ENCODE data around the gene SPDYE6. TPM values are rescaled to one million over a fixed set of nuclear protein-coding genes. Genes with fewer than 3 reads are reported as not detected.
"Not testable (repeated sequence)": the region's sequence is repeated elsewhere in the genome, so short reads cannot be mapped to it uniquely, and the experiment has no call there.

SPDYE6 gene
- total and polyA plus RNA-seq, 2 of the 4 experiments (the other 2 are of a cell fraction), result not detected

GRCh38 chr7:102370038-102370437 is 13.8 kb upstream of the SPDYE6 start:
- H2AK9ac ChIP-seq (replicated peaks; ENCODE audit: low read depth, low read length, poor library complexity); H2BK20ac ChIP-seq (ENCODE audit: low read depth, low read length); H3K36me3 ChIP-seq (ENCODE audit: control insufficient read depth, insufficient read depth, low read length); dilution Hi-C loops (cut with HindIII; ENCODE audit: low sequenced_read_pairs, unreplicated experiment); CTCF ChIA-PET; H3K14ac ChIP-seq (replicated peaks; ENCODE audit: low read depth, low read length); H3K9me3 ChIP-seq (ENCODE audit: control insufficient read depth, insufficient read depth, low read length); H4K20me1 ChIP-seq (ENCODE audit: insufficient read depth, low read length); H3K4me1 ChIP-seq (ENCODE audit: control insufficient read depth, insufficient read depth, low read length); H3K4me3 ChIP-seq (ENCODE audit: insufficient read depth, low read depth, low read length); ATAC-seq (ENCODE audit: low read depth); DNase-seq; H3K27me3 ChIP-seq (ENCODE audit: control insufficient read depth, insufficient read depth, low read length); H3K27ac ChIP-seq (ENCODE audit: insufficient read depth, low read length); BruUV-seq (replicated peaks); H2BK5ac ChIP-seq (ENCODE audit: low read depth, low read length, poor library complexity, severe bottlenecking); in situ Hi-C loops (cut with MboI; ENCODE audit: low sequenced_read_pairs); H2AFZ ChIP-seq (replicated peaks; ENCODE audit: low read length, poor library complexity); H4K91ac ChIP-seq (ENCODE audit: insufficient read depth, low read depth, low read length); H3K56ac ChIP-seq (ENCODE audit: extremely low read depth, insufficient read depth, low read length); H3K23ac ChIP-seq (ENCODE audit: low read depth, low read length); H3K18ac ChIP-seq (ENCODE audit: low read depth, low read length); H3K4me2 ChIP-seq (ENCODE audit: low read depth, low read length); POLR2A ChIA-PET (ENCODE audit: unreplicated experiment); H4K5ac ChIP-seq (ENCODE audit: low read depth, low read length); H4K8ac ChIP-seq (ENCODE audit: low read depth in 2 of 2, low read length in 2 of 2); H2AK5ac ChIP-seq (ENCODE audit: low read depth, low read length); H3K9ac ChIP-seq (ENCODE audit: low read depth, low read length); H3K79me1 ChIP-seq (ENCODE audit: low read depth in 1 of 2, low read length in 2 of 2); H3K9me1 ChIP-seq (ENCODE audit: insufficient read depth, low read length); H2BK15ac ChIP-seq (ENCODE audit: low read depth, low read length); intact Hi-C loops (cut with micrococcal nuclease); H2BK120ac ChIP-seq (ENCODE audit: low read depth, low read length); H3K4ac ChIP-seq (ENCODE audit: low read depth, low read length): not testable (repeated sequence)

- H3K4me2 ChIP-seq (ENCODE audit: low read depth, low read length); H3K9me3 ChIP-seq (ENCODE audit: control insufficient read depth, insufficient read depth, low read length); H3K23ac ChIP-seq (ENCODE audit: low read depth, low read length); DNase-seq; H2BK15ac ChIP-seq (ENCODE audit: low read depth, low read length); H2AK9ac ChIP-seq (replicated peaks; ENCODE audit: low read depth, low read length, poor library complexity); H3K18ac ChIP-seq (ENCODE audit: low read depth, low read length); H2AFZ ChIP-seq (replicated peaks; ENCODE audit: low read length, poor library complexity); in situ Hi-C loops (cut with MboI; ENCODE audit: low sequenced_read_pairs); ATAC-seq (ENCODE audit: low read depth); H4K5ac ChIP-seq (ENCODE audit: low read depth, low read length); H3K27ac ChIP-seq (ENCODE audit: insufficient read depth, low read length); H3K4ac ChIP-seq (ENCODE audit: low read depth, low read length); H2BK120ac ChIP-seq (ENCODE audit: low read depth, low read length); H3K36me3 ChIP-seq (ENCODE audit: control insufficient read depth, insufficient read depth, low read length); POLR2A ChIA-PET (ENCODE audit: unreplicated experiment); H3K4me1 ChIP-seq (ENCODE audit: control insufficient read depth, insufficient read depth, low read length); H2BK20ac ChIP-seq (ENCODE audit: low read depth, low read length); intact Hi-C loops (cut with micrococcal nuclease); H3K79me1 ChIP-seq (ENCODE audit: low read depth in 1 of 2, low read length in 2 of 2); H3K4me3 ChIP-seq (ENCODE audit: insufficient read depth, low read depth, low read length); H2BK5ac ChIP-seq (ENCODE audit: low read depth, low read length, poor library complexity, severe bottlenecking); H3K27me3 ChIP-seq (ENCODE audit: control insufficient read depth, insufficient read depth, low read length); H4K20me1 ChIP-seq (ENCODE audit: insufficient read depth, low read length); H4K91ac ChIP-seq (ENCODE audit: insufficient read depth, low read depth, low read length); H3K9me1 ChIP-seq (ENCODE audit: insufficient read depth, low read length); H3K14ac ChIP-seq (replicated peaks; ENCODE audit: low read depth, low read length); H3K56ac ChIP-seq (ENCODE audit: extremely low read depth, insufficient read depth, low read length); H2AK5ac ChIP-seq (ENCODE audit: low read depth, low read length); CTCF ChIA-PET; H4K8ac ChIP-seq (ENCODE audit: low read depth in 2 of 2, low read length in 2 of 2); H3K9ac ChIP-seq (ENCODE audit: low read depth, low read length); dilution Hi-C loops (cut with HindIII; ENCODE audit: low sequenced_read_pairs, unreplicated experiment): not testable (repeated sequence)
- no CpG with 5 or more reads among the region's 7 CpGs for WGBS, 2 experiments (ENCODE audit: extremely low coverage in 2 of 2, insufficient read length in 1 of 2)
- BruUV-seq (replicated peaks), result TSS peak; percentile 8
Observed at GRCh38 chr7:102365390-102365789, 9.1 kb upstream of the SPDYE6 start.

All from IMR-90 (cell line).